ENCODE results near the gene STK32B. TPM values are rescaled to one million over a fixed set of nuclear protein-coding genes. Genes with fewer than 3 reads are reported as not detected.

The STK32B gene
- total and polyA plus RNA-seq, 2 donors (not counting 3 experiments of a cell fraction or from before 2014, with no cell fraction given), result 5.6 to 7.8 TPM

GRCh38 chr4:5114950-5115349 is 63.7 kb downstream of the STK32B start:
- no peak overlapping the region for H2AFZ ChIP-seq (ENCODE audit: low read depth, low read length)
- ChIA-PET CTCF (interaction anchor here (0.8 to 2.9 kb wide), 3 partner anchors 16 to 64 kb away, joined by 3 to 8 read pairs (median 3); partner anchors contain the start of gene STK32B), POLR2A (no interaction called here)
- DNase-seq (ENCODE audit: low read depth, low spot score) (no peak), FAIRE-seq (no peak)
- no peaks in the 10 kb centered on the region for H3K79me2 ChIP-seq (ENCODE audit: control insufficient read depth, insufficient read depth, low read length)
- no peaks in the 10 kb centered on the region for H3K36me3 ChIP-seq (ENCODE audit: control insufficient read depth in 2 of 2, extremely low read depth in 1 of 2, insufficient read depth in 2 of 2, low read length in 2 of 2)
- H3K9me1 ChIP-seq (replicated peaks; ENCODE audit: control insufficient read depth, extremely low read depth, insufficient read depth, low read length), result no peaks in the 10 kb centered on the region
- no peaks in the 10 kb centered on the region for H3K4me1 ChIP-seq (ENCODE audit: control insufficient read depth, extremely low read depth, insufficient read depth, low read length)
- BruUV-seq (replicated peaks), result no TSS peak
- TF ChIP-seq CTCF (IDR thresholded peaks at IDR 0.05; ENCODE audit: extremely low read depth in 1 of 2, insufficient read depth in 1 of 2, low read depth in 1 of 2, low read length in 2 of 2), result no peak
- TF ChIP-seq MYC (IDR thresholded peaks at IDR 0.05; ENCODE audit: low read depth, low read length), result no peak
- TF ChIP-seq POLR2AphosphoS5 (IDR thresholded peaks at IDR 0.05; ENCODE audit: insufficient read depth, low read depth, low read length), result no peak
- no peak for TF ChIP-seq FOS (IDR thresholded peaks at IDR 0.05; ENCODE audit: borderline replicate concordance, insufficient read depth, low read length)
- TF ChIP-seq, protein P1, sequence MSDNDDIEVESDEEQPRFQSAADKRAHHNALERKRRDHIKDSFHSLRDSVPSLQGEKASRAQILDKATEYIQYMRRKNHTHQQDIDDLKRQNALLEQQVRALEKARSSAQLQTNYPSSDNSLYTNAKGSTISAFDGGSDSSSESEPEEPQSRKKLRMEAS (IDR thresholded peaks at IDR 0.05; ENCODE audit: insufficient read depth, insufficient read length), result no peak
- no peak for TF ChIP-seq EZH2 (IDR thresholded peaks at IDR 0.05; ENCODE audit: borderline replicate concordance, low read depth, low read length, severe bottlenecking)
- TF ChIP-seq POLR2A (IDR thresholded peaks at IDR 0.05; ENCODE audit: low read depth, low read length), result no peak
- TF ChIP-seq JUN (IDR thresholded peaks at IDR 0.05; ENCODE audit: borderline replicate concordance, insufficient read depth, insufficient read length, low read depth), result no peak
- TF ChIP-seq GATA2 (IDR thresholded peaks at IDR 0.05; ENCODE audit: insufficient read depth, insufficient read length, low read depth, low read length), result no peak
- H3K27ac ChIP-seq (ENCODE audit: insufficient read depth, low read depth, low read length), result no peak overlapping the region
- no peak overlapping the region for H3K4me3 ChIP-seq (replicated peaks in 1 of 3; ENCODE audit: insufficient read depth in 1 of 3, low read depth in 1 of 3, low read length in 3 of 3)
- intact Hi-C loops (cut with micrococcal nuclease), result no loop called here
- no peak overlapping the region for H3K4me2 ChIP-seq (ENCODE audit: insufficient read depth, low read length)
- H3K9ac ChIP-seq (replicated peaks; ENCODE audit: extremely low read depth, insufficient read depth, low read length), result no peak overlapping the region
- no peaks in the 10 kb centered on the region for H3K27me3 ChIP-seq (ENCODE audit: control insufficient read depth in 2 of 2, insufficient read depth in 2 of 2, low read length in 2 of 2)
- no peaks in the 10 kb centered on the region for H4K20me1 ChIP-seq (replicated peaks; ENCODE audit: control insufficient read depth, extremely low read depth, insufficient read depth, low read length)
- no peaks in the 10 kb centered on the region for H3K9me3 ChIP-seq (replicated peaks; ENCODE audit: control insufficient read depth, insufficient read depth, low read length)
- dilution Hi-C loops (cut with MboI; ENCODE audit: extremely low pct_ligation_motif_present, low sequenced_read_pairs), result no loop called here

Measured in endothelial cell of umbilical vein (primary cell).